Occipital lobe (tissue), 2 donors: ENCODE data around the gene MEPCE. TPM values are rescaled to one million over a fixed set of nuclear protein-coding genes. Genes with fewer than 3 reads are reported as not detected.
A peak's percentile ranks its signal among the peaks of the same experiment; 100 is the strongest.

Experiments used
- DNase-seq: peaks from one replicate; lab custom pipeline; 2025; lab: John Stamatoyannopoulos, UW
- total RNA-seq: library from RNA; depleted of rRNA; stranded (reverse); fragments of >200 nt; gene quantifications from one replicate; pipeline ENCODE4 v1.2.3, GENCODE V29; 2014

Gene MEPCE
- total RNA-seq, 1 donor from 2014 or later, result 25.3 TPM

DNA sequence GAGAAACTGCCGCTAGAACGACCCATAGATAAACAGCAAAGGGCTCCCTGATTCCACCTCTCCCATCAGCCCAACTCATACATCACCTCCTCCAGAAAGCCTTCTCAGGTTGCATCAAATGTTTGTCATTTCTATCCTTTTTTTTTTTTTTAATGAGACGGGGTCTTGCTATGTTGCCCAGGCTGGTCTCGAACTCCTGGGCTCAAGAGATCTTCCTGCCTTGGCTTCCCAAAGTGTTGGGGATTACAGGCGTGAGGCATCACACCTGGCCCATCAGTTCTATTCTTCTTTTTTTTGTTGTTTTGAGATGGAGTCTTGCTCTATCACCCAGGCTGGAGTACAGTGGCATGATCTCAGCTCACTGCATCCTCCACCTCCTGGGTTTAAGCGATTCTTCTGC, 27.4 kb downstream of the MEPCE start:
- DNase-seq, result no peak

DNA sequence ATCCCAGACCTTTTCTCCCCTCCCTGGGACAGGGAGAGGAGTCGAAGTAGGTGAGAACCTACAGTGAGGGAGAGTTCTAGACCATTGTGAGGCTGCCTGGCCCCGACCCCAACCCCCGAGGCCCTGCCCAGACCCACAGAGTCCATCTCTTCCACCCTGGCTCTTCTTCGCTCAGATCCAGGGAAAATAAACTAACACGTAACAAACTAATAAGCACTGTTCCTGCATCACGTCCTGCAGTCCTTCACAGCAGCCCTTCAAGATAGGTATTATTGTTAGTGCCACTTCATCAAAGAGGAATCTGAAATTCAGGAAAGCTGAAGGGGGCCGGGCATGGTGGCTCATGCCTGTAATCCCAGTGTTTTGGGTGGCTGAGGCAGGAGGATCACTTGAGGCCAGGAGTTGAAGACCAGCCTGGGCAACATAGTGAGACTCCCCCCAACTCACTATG, 34.6 kb downstream of the MEPCE start, which contains the start of gene SPACDR:
Gene SPACDR (minus strand): TSS at position 51 of the 451 bp plus-strand sequence. CDS start 235 bp downstream, outside the sequence.
- no peak for DNase-seq

DNA sequence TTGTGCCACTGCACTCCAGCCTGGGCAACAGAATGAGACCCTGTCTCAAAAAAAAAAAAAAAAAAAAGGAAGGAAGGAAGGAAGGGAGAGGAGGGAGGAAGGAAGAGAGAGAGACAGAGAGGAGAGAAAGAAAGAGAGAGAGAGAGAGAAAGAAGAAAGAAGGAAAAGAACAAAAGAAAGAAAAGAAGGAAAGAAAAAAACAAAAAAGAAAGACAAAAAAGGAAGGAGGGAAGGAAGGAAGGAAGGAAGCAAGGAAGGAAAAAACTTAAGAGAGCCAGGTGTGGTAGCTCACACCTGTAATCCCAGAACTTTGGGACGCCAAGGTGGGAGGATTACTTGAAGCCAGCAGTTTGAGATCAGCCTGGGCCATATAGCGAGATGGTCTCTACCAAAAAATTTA, 35.2 kb downstream of the MEPCE start:
- DNase-seq, result no peak

DNA sequence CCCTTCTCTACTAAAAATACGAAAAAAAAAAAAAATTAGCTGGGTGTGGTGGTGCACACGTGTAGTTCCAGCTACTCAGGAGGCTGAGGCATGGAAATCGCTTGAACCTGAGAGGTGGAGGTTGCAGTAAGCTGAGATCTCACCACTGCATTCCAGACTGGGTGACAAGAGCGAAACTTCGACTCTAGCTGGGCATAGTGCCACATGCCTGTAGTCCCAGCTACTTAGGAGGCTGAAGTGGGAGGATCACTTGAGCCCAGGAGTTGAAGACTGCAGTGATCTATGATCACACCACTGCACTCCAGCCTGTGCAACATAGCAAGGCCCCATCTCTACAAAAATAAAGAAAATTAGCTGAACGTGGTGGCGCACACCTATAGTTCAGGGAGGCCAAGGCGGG, 35.7 kb downstream of the MEPCE start:
- no peak for DNase-seq

DNA sequence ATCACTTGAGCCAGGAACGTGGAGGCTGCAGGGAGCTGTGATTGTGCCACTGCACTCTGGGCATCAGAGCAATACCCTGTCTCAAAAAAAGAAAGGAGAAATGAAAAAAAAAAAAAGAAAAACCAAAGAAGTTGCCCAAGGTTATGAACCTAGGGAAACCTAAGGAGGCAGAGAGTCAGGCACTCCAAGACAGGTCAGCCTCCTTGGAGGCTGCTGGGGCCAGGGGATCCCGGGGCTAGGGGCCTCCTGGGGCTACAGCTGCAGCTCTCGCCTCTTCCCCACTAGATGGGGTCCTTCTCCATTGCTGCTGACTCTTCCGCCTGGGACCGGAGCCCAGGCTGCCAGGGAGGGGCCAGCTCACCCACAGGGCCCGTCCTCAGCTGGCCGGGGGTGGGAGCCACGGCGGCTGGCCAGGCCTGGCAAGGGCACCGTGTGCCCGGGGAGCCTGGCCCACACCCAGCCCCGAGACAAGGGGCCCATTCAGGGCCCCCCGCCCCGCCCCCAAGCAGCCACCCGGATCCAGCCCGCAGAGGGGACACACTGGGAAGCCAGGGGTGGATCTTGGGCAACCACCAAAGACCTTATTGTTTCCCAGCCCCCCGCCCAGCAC, 36.2 kb downstream of the MEPCE start:
- DNase-seq, result peak; percentile 89

DNA sequence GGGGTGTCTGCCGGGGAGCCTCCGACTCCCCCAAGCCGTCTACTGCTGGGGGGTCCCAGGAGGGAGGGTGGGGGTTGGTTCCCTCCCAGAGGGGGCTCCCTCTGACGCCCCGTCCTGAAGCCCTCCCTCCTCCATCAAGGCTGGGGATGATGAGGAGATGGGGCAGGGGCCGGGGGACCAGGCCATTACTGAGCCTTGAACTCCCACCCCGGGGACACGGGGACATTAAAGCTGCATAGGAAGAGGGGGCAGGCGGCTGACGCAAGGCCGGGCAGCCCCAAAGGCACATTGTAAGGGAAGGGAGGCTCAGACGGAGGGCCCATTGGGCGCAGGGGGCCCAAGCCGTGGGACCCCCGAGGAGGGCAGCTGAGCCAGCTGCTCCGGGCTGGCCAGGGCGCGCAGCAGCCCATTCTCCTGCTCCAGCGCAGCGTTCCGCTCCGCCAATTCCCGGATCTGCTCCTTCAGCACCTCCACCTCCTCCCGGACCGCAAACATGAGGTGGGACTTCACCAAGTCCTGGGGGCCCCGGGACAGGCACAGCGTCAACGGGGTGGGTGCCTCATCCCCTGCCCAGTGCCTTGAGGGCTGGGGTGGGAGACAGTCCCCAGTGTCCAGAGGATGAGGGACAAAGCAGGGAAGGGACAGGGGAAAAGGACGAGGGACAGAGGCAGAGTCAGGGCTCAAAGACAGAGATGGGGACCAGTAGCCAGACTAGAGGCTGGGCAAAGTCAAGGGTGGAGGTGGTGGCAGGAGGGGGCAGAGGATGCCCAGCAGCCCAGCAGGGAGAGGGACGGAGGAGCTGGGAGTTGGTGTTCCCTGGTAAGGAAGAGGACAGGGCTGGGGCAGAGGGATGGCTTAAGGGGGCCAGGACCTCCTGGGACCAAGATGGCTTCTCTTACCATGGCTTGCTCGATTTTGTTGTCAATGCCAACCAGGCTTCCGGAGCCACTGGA, 37.3 kb downstream of the MEPCE start:
- DNase-seq, result no peak

DNA sequence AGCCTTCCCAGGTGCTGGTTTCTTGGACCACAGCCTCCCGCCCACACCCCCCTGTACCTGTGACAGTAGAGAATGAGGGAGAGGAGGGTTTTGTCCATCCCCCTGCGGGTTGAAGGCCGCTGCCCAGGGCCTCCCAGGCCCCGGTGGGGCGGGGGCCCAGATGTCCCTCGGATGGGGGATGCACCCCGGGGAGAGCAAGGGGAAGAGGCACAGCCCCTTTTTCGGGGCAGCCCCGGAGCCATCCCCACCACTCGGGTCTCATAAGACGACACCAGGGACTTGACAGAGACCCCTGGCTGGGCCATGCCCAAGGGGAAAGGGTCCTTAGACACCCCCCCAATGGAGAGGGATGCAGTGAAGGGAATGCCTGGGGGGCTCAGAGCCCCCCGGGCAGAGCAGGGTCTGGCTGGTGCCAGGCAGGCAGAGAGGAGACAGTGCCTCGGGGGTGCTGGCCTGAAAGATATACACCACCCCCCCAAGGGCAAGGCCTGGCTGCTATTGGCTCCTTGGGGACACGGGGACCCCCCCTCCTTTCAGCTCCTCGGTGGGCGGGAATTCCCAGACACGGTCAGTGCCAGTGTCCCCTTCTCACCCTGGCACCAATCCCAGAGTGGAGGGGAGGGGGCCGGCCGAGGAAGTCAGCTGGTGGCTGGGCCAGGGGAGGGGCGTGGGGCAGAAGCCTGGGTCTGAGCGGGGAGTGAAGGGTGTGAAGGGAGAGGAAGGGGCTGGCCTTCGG, 38.2 kb downstream of the MEPCE start:
- peak; percentile 84 for DNase-seq

DNA sequence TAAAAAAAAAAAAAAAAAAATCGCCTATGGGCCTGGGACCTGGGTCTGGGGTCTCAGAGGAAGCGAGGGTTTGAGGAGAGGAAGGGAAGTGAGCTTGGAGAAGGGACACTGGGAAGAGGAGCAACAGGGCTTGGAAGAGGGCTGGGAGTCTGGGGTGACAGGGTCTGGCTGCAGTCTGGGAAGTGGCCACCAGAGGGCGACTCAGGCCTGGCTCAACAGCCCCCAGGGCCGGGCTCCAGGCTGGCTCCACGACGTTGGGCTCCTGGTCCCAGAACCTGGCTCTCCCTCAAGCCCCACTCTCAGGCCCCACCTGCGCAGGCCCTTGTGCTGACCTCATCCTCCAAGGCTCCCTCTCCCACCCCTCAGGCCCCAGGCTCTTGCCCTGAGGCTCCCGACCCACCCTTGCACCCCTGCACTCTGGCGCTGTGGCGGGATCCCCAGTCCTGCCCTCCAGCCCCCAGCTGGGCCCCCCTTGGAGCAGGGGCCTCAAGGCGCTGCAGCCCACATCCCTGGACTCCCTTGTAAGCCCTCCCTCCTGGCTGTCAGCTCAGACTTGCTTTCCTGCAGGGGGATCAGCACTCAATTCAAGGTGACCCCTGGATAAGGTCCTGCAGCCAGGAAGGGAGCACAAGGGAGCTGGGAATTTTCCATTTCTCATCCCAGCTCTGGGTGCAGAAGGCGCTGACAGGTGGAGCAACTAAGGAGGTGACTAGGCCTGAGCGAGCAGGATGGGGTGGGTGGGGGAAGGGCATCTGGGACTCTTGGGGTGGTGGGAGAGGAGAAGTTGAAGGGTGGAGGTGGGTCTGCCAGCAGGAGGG, 39.8 kb downstream of the MEPCE start:
- DNase-seq, result peak; percentile 44

DNA sequence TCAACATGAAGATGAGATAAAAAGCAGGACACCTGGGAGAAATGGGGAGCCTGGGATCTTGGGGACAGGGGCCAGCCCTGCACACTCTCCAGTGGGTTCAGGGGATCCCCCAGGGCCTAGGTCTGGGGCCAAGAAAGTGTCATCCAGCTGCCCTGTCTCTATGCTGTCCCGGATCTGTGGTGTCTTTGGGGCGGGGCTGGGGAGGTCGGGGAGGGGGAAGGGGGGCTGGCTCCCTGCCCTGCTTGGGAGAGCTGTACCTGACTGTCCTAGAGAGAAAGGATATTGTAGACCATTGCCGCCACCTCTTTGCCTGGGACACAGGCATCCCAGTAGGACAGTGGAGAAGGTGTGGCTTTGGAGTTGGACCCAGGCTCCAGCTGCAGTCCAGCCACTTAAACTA, 41.4 kb downstream of the MEPCE start:
- DNase-seq, result no peak

DNA sequence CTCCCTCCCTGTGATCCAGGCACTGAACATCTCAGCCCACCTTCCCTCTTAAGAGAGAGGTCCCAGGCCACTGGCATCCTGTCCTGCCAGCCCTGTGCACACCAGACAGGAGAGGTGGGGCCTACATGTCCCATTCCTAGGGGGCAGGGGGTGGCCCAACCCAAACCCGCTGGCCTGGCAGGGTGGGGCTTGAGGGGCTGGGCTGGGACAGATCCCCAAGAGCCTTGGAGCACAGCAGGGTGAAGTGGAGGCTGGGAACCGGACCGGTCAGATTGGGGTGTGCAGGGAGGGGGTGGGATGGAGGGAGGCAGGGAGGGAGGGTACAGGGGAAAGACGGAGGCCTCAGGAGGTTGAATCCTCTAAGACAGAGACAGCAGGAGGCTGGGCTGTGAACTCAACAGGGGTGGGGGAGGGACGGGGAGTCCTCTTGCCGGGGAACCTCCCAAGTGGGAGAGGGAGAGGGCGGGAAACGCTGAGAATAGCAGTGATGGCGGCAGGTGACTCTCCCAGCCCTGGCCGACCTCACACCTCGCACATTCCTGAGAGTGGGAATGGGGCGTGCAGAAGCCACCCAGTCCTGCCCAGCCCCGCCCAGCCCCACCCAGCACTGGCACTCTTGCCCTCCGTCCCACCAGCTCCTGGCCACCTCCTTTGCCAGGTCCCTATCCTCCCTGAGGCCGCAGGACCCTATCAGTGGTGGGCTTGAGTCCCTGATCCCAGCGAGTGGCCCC, 42.7 kb downstream of the MEPCE start:
- DNase-seq, result no peak

DNA sequence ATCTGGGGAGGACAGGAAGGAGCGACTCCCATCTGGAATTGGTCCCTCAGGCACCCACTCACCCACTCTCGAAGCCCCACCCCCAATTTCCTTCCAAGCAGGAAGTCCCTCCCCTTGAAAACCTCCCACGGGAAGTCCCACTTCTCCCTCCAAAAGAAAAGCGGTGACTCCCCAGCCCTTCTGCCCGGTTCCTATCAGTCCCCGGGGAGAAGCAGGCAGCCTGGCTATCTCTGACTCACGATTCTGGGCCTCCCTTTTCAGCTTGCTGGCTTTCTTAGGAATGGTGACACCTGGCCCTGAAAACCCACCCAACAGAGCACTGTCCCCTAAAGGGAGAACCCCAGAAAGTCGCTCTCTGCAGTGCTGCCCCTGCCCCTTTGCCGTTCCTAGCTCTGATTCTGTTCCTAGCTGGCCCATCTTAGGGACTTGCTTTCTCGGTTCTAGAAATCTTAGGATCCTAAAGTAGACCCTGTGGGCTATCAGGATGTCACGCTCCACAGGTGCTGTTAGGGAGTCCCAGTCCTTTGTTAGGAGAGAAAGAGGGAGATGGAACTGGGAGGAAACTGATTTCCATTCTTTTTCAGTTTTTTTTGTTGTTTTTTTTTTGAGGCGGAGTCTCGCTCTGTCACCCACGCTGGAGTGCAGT, 43.3 kb downstream of the MEPCE start:
- no peak for DNase-seq

DNA sequence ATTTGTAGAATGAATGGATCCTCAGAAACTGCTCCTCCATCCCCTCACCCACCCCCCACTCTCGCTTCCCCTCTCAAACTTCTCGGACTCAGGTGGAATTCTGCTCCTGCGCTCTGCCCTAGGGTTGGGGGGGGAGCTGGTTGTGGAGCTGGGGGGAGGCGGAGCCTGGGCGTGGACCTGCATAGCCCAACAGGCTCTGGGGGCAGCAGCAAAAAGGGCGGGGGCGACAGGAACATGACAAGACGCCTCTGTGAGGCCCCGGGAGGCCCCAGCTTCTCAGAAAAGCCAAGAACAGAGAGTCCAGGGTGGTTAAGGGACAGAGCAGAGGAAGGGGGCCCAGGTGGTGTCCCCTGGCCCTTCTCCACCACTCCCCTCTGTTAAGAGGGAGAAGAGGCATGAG, 45.9 kb downstream of the MEPCE start:
- DNase-seq, result no peak

DNA sequence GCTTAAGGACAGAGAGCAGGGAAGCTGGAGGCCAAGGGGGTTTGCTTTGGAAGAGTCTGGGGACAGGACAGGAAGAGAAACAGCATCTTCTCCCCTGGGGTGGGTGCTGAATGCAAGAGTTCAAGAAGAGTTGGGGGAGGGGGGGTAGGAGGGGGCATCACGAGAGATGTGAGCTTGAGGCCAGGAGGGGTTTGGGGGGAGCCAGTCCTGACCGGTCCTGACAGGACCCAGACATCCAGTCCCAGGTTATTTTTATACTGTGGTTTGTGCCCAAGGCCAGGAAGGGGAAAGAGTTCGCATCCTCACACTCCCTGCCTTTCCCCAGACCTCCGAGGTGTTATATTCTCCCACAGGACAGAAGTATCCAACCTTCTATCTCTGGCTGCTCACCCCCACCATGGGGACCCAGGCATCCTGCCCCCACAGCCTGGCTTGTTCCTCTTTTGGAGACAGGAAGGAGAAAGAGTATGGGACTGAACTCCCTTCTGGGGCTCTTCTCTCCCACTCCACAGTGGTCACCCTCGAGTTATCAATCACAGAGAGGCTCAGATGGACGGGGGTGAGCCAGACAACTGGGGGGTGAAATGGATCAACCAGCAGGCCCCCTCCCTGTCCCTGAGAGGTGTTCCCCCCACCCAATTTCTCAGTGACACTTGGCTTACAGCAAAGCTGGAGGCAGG, 46.6 kb downstream of the MEPCE start:
- DNase-seq, result no peak

DNA sequence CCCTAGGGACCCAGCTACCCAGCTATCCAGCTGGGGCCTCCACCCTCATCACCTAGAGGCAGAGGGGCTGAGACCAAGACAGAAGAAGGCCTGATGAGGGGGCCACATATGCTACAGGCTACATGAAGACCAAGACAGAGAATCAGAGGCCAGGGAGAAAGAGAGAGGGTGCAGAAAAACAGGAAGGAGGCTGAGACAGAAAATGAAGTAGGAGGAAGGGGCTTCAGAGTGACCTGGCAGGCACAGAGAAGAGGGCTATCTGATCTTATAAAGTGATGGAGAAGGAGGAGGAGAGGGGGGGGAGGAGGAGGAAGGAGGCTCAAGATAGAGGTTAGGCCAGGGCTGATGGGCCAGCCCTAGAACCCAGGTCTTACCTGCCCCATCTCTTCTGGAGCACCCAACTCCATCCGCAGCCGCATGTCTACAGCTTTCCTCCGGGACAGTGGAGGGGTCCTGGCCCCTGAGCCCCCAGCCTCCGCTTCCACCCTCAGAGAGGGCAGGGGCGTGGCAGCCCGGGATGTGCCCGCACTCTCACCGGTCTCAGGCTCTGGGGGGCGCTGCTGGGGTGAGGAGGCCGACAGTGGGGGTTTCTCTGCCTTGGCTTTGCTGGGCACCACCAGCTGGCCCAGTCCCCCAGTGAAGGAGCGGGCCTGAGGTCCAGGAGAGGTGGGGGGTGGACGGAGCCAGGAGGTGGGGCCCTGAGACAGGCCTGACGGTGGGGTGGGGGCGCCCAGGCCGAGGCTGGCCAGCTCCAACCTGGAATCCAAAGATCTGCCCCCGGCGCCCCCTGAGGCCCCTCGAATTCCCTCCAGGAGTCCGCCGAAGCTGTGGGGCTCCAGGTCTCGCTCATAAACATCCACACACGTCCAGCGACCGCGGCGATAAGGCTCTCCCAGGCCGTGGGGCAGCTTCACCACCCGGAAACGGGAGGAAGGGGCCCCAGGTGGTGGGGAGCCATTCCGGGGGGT, 47.6 kb downstream of the MEPCE start:
- no peak for DNase-seq

DNA sequence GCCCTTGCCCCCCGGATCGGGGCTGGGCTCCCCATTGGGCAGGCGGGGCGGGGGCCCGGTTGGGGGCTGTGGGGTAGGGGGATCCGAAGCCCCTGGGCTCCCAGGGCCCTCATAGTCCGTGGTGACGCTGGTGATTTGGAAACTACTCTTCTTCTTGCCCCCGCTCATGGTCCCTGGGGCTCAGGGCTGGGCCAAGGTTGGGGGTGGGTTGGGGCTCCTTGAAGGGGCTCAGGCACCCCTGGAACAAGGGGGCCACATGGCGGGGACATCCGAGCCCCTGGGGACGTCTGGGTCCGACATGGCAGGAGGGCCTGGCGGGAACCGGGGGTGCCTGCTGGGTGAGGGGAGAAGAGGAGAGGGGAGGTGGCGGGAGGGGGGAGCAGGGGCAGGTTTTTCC, 48.2 kb downstream of the MEPCE start:
- DNase-seq, result no peak

DNA sequence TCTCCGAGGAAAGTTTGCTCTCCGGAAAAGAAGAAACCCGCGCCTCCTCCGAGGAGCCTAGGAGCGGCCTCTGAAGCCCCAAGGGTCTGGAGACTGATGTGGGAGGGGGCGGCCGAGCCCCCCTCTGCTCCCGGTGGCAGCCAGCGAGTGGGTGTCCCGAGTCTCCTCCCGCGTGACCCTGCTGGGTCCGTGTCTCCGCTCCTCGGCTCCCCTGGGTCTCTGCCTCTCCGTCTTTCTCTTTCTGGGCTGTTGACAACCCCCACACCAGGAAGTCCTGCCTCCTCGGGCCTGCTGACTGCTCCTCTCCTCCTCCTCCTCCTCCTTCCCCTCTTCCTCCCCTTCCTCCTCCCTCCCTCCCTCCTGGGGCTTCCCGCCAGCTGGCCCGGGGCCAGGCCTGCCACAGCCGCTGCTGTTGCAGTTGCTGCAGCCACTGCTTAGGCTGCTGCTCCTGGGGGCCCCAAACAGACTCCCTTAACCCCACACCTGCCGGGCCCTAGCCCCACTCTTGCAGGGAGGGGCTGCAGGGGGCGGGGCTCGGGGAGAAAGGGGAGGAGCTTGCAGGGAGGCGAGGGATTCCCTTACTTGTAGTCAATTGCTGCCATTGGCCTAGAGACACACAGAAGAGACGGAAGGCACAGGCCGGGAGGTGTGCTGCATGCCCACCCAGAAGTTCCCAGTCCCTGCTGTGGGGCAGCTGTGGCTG, 49.5 kb downstream of the MEPCE start, which contains the start of gene TSC22D4:
Gene TSC22D4 (minus strand): TSS at position 257 of the 703 bp plus-strand sequence. CDS start 1,176 bp downstream, outside the sequence.
- peak; percentile 97 for DNase-seq

DNA sequence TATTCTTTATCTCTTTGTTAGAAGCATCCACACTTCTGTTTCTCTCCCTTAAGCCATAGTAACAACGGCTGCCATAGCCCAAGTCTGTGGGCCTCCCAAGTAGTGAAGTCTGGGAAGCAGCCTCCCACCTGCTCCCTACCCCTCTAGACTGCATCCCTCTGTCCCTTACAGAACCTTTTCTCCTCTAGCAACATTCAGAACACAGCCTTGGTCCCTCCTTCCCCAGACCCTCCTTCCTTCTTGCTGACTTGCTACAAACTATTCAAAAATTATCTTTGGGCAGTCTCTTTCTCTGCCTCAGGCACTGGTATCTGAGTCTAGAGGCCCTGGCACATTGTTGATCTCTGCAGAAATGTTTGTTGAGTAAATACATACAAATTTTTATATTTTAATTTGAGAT, 51.8 kb downstream of the MEPCE start:
- no peak for DNase-seq
